Retina (tissue), 1 donor: Measurements from ENCODE around the gene CDH13.

Source experiments
- DNase-seq: peaks from one replicate; pipeline ENCODE4 v3.0.0-alpha.2; 2016

The CDH13 gene

GRCh38 chr16:82699711-82700495 is 73.1 kb downstream of the CDH13 start:
- no peak for DNase-seq

GRCh38 chr16:82700541-82701235 is 73.9 kb downstream of the CDH13 start:
- DNase-seq = no peak

GRCh38 chr16:82701442-82701955 is 74.7 kb downstream of the CDH13 start:
- DNase-seq = no peak

- DNase-seq = no peak
Observed at GRCh38 chr16:82703161-82703560, 76.4 kb downstream of the CDH13 start.

- peak; percentile 6 for DNase-seq
Observed at GRCh38 chr16:82703871-82704768, 77.4 kb downstream of the CDH13 start.

- DNase-seq = no peak
Observed at GRCh38 chr16:82709987-82710386, 83.2 kb downstream of the CDH13 start.

GRCh38 chr16:82713778-82714177 is 87.0 kb downstream of the CDH13 start:
- no peak for DNase-seq

GRCh38 chr16:82715160-82715559 is 88.4 kb downstream of the CDH13 start:
- DNase-seq = no peak

- no peak for DNase-seq
Observed at GRCh38 chr16:82715833-82716232, 89.1 kb downstream of the CDH13 start.

- DNase-seq = no peak
Observed at GRCh38 chr16:82716361-82716855, 89.6 kb downstream of the CDH13 start.

GRCh38 chr16:82720414-82720813 is 93.6 kb downstream of the CDH13 start:
- no peak for DNase-seq

- no peak for DNase-seq
Observed at GRCh38 chr16:82726306-82726705, 99.5 kb downstream of the CDH13 start.

- DNase-seq = no peak
Observed at GRCh38 chr16:82728901-82729300, 102.1 kb downstream of the CDH13 start.

GRCh38 chr16:82730901-82731300 is 104.1 kb downstream of the CDH13 start:
- no peak for DNase-seq

GRCh38 chr16:82732461-82732860 is 105.7 kb downstream of the CDH13 start:
- DNase-seq = no peak

GRCh38 chr16:82735186-82735585 is 108.4 kb downstream of the CDH13 start:
- DNase-seq = no peak

GRCh38 chr16:82735673-82736091 is 108.9 kb downstream of the CDH13 start:
- no peak for DNase-seq

- DNase-seq = no peak
Observed at GRCh38 chr16:82736224-82736623, 109.5 kb downstream of the CDH13 start.

- no peak for DNase-seq
Observed at GRCh38 chr16:82738699-82739098, 111.9 kb downstream of the CDH13 start.

- DNase-seq = no peak
Observed at GRCh38 chr16:82741073-82741615, 114.4 kb downstream of the CDH13 start.

- DNase-seq = no peak
Observed at GRCh38 chr16:82744958-82745357, 118.2 kb downstream of the CDH13 start.

GRCh38 chr16:82748026-82748425 is 121.3 kb downstream of the CDH13 start:
- no peak for DNase-seq

GRCh38 chr16:82750068-82750467 is 123.3 kb downstream of the CDH13 start:
- no peak for DNase-seq
